Measurements from ENCODE around the gene RAB7B. TPM values are rescaled to one million over a fixed set of nuclear protein-coding genes. Genes with fewer than 3 reads are reported as not detected.

Gene RAB7B
- total and polyA plus RNA-seq, 12 donors = 0.17 to 3.5 (median 0.82) TPM

DNA sequence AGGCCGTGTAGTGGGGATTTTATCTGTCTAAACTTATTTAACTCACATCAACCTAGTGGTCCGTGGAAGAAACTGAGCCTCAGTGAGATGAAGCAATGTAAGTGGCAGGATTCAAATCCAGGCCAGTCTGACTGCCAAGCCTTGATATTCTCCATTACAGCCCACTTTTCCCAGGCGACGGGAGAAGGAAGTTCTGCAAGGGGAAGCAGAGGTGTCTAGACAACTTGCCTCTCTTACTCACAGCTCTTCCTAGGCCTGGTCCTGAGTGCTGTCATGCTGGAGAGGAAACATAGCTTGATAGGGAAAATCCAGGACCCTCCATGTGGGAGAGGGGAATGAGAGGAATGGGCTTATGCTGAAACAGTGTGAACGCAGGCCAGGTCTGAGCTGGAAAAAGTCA lies 11.4 kb upstream of the RAB7B start:
- WGBS, 4 donors = 78 to 88% (median 83%) methylated on average over 5 of the region's 5 CpGs
- intact Hi-C loops (cut with DNase I) = no loop called here
- Histone ChIP-seq H3K9me3 (replicated peaks in 1 of 3) (no peaks in the 10 kb centered on the region), H3K36me3 (replicated peaks in 1 of 2) (no peaks in the 10 kb centered on the region), H3K4me1 (replicated peaks in 1 of 2) (no peaks in the 10 kb centered on the region), H3K27ac (no peak overlapping the region), H3K27me3 (no peaks in the 10 kb centered on the region), H3K4me3 (no peak overlapping the region)
- no peak for DNase-seq
- TF ChIP-seq, protein P1, sequence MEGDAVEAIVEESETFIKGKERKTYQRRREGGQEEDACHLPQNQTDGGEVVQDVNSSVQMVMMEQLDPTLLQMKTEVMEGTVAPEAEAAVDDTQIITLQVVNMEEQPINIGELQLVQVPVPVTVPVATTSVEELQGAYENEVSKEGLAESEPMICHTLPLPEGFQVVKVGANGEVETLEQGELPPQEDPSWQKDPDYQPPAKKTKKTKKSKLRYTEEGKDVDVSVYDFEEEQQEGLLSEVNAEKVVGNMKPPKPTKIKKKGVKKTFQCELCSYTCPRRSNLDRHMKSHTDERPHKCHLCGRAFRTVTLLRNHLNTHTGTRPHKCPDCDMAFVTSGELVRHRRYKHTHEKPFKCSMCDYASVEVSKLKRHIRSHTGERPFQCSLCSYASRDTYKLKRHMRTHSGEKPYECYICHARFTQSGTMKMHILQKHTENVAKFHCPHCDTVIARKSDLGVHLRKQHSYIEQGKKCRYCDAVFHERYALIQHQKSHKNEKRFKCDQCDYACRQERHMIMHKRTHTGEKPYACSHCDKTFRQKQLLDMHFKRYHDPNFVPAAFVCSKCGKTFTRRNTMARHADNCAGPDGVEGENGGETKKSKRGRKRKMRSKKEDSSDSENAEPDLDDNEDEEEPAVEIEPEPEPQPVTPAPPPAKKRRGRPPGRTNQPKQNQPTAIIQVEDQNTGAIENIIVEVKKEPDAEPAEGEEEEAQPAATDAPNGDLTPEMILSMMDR (IDR thresholded peaks at IDR 0.05) = no peak
- TF ChIP-seq POLR2A (IDR thresholded peaks at IDR 0.05) = no peak

DNA sequence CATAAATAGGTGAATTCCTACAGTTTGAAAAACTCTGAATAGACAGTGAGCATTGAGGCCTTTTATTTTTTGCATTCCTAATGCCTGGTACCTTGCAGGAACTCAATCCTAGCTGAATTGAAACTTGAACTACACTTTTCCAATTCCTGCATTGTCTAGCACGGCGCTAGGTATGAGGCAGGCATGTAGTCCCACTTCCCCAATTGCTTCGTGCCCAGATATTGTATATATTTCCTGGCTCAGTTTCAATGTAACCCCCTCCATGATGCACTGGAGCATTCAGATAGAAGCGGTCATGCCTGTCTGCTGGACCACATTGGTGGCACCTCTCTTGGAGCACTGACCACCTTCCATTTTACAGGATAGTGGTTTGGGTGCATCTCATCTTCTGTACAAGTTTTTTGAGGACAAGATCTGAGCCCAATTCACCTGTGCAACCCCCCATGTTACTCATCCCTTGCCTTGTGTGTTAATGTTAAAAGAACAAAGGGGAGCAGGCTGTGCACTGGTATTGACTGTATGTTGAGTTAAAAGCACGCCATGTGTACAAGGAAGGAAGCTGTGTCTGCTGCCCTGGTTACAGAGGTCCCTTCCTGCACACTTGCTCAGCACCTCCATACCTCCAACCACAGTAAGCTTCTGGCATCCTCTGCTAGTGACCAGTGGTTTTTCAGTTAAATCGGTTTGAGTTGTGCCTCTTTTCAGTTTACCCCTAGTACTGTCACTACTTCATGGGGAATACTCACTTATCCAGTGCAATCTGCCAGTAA lies 10.0 kb upstream of the RAB7B start:
- 75 to 83% (median 79%) methylated on average over 6 of the region's 6 CpGs for WGBS, 4 donors
- intact Hi-C loops (cut with DNase I) = no loop called here
- TF ChIP-seq, protein P1 (IDR thresholded peaks at IDR 0.05) = no peak
- TF ChIP-seq POLR2A (IDR thresholded peaks at IDR 0.05) = no peak

GRCh38 chr1:206012086-206012859 lies 9.1 kb upstream of the RAB7B start:
- no peaks in the 10 kb centered on the region for H3K36me3 ChIP-seq (replicated peaks in 1 of 2)
- no peaks in the 10 kb centered on the region for H3K27me3 ChIP-seq
- WGBS, 4 donors = 70 to 79% (median 74%) methylated on average over 13 to 17 of the region's 17 CpGs
- H3K9me3 ChIP-seq (replicated peaks in 1 of 3) = no peaks in the 10 kb centered on the region
- H3K4me3 ChIP-seq = no peak overlapping the region
- no peaks in the 10 kb centered on the region for H3K4me1 ChIP-seq (replicated peaks in 1 of 2)
- TF ChIP-seq, protein P1 (IDR thresholded peaks at IDR 0.05) = no peak
- TF ChIP-seq POLR2A (IDR thresholded peaks at IDR 0.05) = no peak
- peak; percentile 58 to 78 (median 71) for DNase-seq
- peak overlapping the region in 1 of 5 donors; percentile 35 for H3K27ac ChIP-seq
- intact Hi-C loops (cut with DNase I) = no loop called here

More for the DNA sequence above, 10.0 kb upstream of the RAB7B start:
- Histone ChIP-seq H3K9me3 (replicated peaks in 1 of 3) (no peaks in the 10 kb centered on the region), H3K4me1 (replicated peaks in 1 of 2) (no peaks in the 10 kb centered on the region), H3K36me3 (replicated peaks in 1 of 2) (no peaks in the 10 kb centered on the region), H3K4me3 (no peak overlapping the region), H3K27me3 (no peaks in the 10 kb centered on the region), H3K27ac (no peak overlapping the region)
- no peak for DNase-seq

- Histone ChIP-seq H3K4me1 (replicated peaks in 1 of 2) (no peaks in the 10 kb centered on the region), H3K4me3 (no peak overlapping the region), H3K36me3 (replicated peaks in 1 of 2) (no peaks in the 10 kb centered on the region), H3K27ac (no peak overlapping the region), H3K27me3 (no peaks in the 10 kb centered on the region), H3K9me3 (replicated peaks in 1 of 3) (no peaks in the 10 kb centered on the region)
- no peak for TF ChIP-seq POLR2A (IDR thresholded peaks at IDR 0.05)
- TF ChIP-seq, protein P1 (IDR thresholded peaks at IDR 0.05) = no peak
- intact Hi-C loops (cut with DNase I) = no loop called here
- 84 to 94% (median 93%) methylated on average over 6 to 8 of the region's 8 CpGs for WGBS, 4 donors
- no peak for DNase-seq
These were observed 7.9 kb upstream of the RAB7B start for GRCh38 chr1:206011057-206011456.
